ENCODE data around the gene MICAL2.

MICAL2 gene

GRCh38 chr11:12189543-12190235 lies 79.3 kb downstream of the MICAL2 start:
- no peak for DNase-seq (ENCODE audit: low spot score)

GRCh38 chr11:12190511-12190910 lies 80.1 kb downstream of the MICAL2 start:
- no peak for DNase-seq (ENCODE audit: low spot score)

DNA sequence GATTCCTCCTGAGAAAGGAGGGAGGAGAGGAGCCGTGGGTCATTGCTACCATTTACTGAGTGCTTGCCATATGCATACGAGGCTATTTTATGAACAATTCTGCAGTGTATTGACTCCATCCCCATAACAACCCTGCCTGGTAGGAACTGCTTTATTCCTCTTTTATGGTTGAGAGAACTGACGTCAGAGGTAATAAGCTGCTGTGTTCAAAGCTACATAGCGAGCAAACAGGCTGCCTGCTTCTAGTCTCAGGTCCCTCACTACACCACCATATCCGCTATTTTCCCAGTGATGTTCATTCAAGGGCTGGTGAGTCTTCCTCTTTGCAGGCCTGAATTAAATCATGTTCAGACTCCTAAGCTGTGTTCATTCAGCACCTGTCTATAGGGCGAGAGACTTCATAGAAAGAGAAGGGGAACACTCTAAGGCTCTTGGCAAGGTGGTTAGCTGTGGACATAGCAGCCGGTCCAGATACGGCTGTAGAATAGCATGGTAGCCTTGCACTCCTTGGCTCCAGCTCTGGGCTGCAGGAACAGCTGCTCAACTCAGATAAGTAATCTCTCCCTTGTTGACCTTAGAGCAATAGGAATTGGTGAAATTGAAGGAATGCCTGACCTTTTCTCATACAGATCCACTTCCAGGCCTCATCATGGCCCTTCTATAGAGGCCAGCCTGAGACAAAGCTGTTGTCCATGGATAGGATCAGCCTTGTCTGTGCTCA lies 82.6 kb downstream of the MICAL2 start:
- DNase-seq (ENCODE audit: low spot score) = peak; percentile 72

- no peak for DNase-seq (ENCODE audit: low spot score)
These were observed 83.3 kb downstream of the MICAL2 start for GRCh38 chr11:12193515-12194336.

- DNase-seq (ENCODE audit: low spot score) = peak; percentile 40
These were observed 85.4 kb downstream of the MICAL2 start for GRCh38 chr11:12195768-12196167.

GRCh38 chr11:12196308-12196707 lies 85.9 kb downstream of the MICAL2 start:
- DNase-seq (ENCODE audit: low spot score) = no peak

- DNase-seq (ENCODE audit: low spot score) = no peak
These were observed 86.5 kb downstream of the MICAL2 start for GRCh38 chr11:12196872-12197271.

DNA sequence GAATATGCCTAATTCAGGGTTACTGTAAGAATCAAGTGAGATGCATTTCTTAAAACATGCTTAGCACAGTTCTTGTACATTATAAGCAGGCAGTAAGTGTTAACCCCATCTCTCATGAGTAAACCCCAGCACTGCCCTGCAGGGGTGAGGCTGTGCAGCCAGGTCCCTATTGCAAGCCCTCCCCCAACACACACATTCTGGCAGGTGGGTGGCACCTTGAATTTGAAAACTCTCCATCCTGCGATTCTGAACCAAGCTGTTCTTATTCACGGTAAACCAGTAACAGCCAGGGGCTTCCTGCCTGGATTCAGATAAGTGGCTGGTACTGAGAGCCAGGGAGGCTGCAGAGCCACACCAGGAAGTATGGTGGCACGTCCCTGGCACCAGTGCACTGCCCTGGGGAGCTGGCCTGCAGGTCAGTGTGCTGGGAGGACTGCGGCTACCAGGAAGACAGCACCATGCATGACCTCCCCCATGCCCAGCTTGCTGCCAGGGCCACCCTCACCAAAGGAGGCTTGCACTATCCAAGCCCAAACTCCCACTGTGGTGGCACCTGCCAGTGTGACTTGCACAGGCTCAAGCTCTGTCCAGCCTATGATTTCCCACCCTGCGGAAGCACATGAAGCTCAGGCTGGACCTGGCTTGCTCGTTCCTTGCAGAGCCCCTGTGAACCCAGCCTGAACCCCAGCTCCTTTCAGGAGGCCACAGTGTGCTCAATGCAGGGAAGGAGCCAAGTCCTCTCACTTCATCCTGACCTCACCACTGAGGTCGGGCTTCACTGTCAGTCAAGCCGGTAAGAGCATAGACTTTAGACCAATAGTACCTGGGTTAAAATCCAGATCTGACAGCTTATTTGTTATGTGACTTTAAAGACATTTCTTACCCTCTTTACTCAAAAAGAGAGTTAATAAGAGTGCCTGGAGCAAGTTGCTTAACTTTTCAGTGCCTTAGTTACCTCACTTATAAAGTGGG lies 88.1 kb downstream of the MICAL2 start:
- DNase-seq (ENCODE audit: low spot score) = no peak

- no peak for DNase-seq (ENCODE audit: low spot score)
These were observed 89.0 kb downstream of the MICAL2 start for GRCh38 chr11:12199231-12199948.

- DNase-seq (ENCODE audit: low spot score) = peak; percentile 74
These were observed 90.0 kb downstream of the MICAL2 start for GRCh38 chr11:12200279-12200990.

DNA sequence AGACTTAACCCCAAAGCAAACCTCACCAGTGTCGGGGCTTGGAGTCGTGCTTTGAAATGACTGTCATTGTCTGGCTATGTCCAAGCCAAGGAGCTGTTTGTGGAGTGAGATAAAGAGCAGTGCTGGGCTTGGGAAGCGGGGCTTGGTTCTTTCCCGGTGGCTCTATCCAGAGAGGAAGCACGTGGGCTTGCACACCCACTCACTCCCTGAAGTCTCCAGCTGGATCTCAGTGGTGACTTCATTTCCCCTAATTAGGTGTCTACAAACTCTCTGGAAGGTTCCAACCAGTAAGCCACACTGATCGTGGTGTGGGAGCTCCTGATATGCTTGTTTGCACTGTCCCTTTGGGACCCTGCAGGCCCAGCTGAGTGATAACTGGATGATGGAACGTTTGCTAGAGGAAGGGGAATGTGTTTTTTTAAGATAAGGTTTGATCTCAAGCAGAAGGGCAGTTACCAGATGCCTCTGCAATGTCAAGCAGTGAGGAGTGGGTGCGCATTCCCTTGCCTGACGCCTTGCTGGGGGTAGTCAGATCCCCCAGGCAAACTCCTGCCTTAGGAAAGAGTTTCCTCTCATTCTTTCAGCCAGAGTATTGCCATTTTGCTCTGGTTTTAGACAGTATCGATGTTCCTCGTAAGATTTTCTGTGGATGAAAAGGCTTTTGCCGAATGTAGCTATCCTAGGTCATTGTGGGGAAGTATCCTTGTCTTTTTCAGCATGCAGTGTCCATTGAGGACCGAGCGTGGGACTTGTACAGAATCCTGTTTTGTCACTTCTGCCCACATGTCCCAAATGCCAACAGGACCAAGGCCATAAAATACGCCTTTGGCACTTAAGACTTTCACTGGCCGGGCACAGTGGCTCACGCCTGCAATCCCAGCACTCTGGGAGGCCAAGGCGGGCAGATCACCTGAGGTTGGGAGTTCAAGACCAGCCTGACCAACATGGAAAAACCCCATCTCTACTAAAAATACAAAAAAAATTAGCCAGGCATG lies 90.9 kb downstream of the MICAL2 start:
- peak; percentile 79 for DNase-seq (ENCODE audit: low spot score)

DNA sequence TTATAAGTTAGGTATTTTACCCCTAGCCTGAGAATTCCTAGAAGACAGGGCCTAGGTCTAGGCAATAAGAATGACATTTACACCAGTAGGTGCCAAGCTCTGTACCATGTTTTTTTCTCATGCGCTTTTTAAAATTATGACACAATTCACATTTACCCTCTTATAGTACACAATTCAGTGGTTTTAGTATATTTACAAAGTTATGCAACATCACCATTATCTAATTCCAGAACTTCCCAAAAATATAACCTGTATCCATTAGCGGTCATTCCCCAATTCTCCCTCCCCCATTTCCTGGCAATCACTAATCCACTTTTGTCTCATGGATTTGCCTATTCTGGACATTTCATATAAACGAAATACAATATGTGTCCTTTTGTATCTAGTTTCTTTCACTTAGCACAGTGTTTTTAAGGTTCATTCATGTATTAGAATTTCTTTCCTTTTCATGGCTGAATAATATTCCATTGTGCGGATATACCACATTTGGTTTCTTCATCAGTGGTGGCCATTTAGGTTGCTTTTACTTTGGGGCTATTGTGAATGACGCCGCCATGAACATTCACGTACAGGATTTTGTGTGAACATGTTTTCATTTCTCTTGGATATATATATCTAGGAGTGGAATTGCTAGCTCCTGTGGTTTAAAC lies 92.4 kb downstream of the MICAL2 start:
- DNase-seq (ENCODE audit: low spot score) = no peak

DNA sequence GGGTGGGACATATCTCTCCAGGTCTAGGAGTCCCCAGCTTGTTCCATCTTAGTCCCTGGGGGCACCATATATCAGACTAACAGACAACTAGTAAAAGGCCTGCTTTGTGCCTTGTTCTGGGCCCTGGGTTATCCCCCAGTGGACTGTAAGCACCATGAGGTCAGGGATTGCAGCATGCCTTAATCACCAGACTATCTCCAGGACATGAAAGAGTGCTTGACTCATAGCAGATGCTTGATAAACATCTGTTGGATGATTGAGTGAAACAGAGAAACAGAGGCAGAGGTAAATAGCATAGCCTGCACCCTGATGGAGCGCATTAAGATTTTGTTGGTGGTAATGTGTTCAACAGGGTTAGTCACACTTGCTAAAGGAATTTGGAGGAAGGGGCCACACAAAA lies 94.1 kb downstream of the MICAL2 start:
- DNase-seq (ENCODE audit: low spot score) = no peak

DNA sequence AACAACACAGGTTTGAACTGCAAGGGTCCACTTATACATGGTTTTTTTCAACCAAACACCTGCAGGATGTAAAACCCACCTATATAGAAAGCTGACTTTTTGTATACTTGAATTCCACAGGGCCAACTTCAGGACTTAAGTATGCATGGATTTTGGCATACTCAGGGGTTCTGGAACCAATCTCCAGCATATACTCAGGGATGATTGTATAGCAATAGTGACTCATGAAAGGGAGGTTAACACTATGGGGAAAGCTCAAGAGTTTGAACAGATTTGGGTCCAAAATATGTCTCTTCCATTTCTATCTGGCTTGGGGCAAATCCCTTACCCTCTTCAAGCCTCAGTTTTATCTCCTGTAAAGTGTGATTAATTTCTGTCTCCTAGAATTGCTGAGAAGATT lies 94.9 kb downstream of the MICAL2 start:
- no peak for DNase-seq (ENCODE audit: low spot score)

DNA sequence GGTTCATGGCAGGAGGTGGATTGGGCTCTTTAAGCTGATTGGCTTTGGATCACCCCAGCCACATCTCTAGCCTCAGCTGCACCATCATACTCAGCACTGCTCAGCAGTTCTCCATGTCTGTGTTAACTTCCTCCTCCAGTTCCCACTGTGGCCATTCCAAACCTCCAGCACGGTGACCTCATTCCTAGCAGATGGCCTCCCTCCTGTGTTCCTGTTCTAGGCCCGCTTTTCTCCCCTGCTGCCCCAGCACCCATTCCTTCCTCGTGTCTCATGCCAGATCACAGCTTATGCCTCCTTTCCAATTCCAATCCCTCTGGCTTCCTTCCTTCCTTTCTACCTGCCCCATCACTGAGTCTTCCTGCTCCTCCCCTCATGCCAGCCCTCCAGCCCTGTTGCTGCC lies 96.1 kb downstream of the MICAL2 start:
- no peak for DNase-seq (ENCODE audit: low spot score)

DNA sequence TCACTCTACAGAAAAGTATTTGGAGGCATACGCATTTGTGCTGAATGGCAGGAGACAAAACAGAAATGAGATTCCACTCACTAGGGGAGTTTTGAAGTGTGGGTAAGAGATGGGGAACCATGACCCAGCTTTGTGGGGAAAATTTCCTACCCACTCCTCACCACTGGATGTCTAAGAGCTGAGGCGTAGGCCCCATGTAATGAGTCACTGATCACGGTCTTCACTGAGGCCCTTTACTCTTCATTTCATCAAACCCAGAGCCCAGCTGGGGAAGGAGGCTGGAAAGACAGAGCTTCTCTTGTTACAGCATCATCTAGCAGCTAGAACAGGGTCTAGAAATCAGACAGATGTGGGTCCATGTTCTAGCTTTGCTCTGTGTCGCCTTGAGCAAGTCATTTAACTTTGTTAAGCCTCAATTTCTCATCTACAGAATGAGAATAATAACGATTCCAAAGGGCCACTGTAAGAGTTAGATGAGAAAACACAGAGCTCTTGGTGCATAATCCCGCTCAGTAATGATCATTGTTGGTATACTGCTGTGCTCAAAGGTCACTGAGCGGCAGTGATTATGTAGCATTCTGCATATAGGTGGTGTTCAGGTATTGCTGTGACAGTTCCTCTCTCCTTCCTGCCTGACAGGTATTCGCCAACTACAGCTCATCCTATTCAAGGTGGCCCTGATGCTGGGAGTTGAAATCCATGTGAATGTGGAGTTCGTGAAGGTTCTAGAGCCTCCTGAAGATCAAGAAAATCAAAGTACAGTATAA lies 97.2 kb downstream of the MICAL2 start:
- no peak for DNase-seq (ENCODE audit: low spot score)

DNA sequence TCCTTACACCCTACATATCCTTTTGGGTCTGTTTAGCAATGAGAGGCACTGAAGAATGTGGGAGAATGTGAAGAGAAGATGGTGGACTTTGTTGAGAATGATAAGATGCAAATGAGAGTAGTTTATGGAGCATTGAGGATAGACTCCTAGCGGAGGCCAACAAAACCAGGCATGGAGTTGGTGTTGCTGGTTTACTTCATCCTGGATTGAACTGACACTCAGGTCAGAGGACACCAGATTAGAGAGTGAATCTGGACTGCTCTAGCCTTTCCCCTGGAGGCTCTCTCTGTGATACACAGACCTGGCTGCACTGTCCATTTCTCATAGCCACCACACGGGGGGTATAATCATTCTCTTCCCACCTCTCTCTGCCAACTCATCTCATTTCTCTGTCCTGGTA lies 98.7 kb downstream of the MICAL2 start:
- DNase-seq (ENCODE audit: low spot score) = no peak

DNA sequence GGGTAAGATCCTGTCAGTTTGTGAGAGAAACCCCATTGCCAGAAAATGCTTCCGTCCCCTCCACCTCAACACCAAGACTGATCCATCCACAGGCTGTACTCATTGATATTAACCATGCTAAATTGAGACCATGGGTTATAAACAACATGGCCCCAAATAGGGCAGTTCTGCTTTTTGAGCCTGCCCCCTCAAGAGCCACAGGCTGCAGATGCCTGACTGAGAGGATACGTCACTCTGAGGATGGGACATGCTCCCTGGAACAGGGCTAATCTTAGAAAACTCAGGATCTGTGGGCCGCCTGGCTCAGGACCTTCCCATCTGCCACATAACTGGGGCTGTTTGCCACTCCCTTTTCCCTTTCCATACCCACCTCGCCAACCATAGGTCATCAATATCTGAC lies 99.8 kb downstream of the MICAL2 start:
- DNase-seq (ENCODE audit: low spot score) = no peak
